Measurements from ENCODE around the gene PPY.
"Not testable (repeated sequence)": the region's sequence is repeated elsewhere in the genome, so short reads cannot be mapped to it uniquely, and the experiment has no call there.

The PPY gene, protein sequence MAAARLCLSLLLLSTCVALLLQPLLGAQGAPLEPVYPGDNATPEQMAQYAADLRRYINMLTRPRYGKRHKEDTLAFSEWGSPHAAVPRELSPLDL

DNA sequence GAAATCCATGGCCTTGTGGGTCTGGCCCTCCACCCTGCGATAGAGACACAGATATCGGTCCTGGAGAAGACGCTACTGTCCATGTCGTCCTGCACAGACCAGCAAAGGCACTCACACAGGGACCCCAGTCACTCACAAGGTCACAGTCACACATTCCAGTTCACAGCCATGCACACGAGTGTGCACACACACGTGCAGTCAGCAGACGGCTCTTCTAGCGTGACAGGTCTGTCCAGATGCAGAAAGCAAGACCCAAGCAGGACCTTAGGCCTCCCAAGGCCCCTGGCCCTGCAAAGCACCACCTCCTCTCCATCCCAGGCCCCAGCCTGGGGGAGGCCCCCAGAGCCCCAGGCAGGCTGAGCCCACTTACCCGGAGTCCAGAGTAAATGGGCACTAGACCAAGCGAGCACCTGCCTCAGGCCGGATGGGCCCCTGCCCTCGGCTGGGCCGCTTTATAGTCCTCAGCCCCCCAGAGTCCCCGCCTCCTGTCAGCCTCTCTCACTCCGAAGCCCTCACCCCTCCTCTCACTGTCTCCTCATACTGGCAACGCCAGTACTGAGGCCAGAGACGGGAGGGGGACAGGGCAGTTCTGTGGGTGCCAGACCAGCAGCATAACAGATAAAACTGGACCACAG is at the start of gene PPY:
Gene PPY, minus strand, starts transcription at position 426 of the 635 bp plus-strand sequence. CDS start 822 bp downstream, outside the sequence.
- no peak for DNase-seq (ENCODE audit: low read depth)

GRCh38 chr17:43988301-43988700 is 46.0 kb upstream of the PPY start:
- DNase-seq (ENCODE audit: low read depth), result no peak

DNA sequence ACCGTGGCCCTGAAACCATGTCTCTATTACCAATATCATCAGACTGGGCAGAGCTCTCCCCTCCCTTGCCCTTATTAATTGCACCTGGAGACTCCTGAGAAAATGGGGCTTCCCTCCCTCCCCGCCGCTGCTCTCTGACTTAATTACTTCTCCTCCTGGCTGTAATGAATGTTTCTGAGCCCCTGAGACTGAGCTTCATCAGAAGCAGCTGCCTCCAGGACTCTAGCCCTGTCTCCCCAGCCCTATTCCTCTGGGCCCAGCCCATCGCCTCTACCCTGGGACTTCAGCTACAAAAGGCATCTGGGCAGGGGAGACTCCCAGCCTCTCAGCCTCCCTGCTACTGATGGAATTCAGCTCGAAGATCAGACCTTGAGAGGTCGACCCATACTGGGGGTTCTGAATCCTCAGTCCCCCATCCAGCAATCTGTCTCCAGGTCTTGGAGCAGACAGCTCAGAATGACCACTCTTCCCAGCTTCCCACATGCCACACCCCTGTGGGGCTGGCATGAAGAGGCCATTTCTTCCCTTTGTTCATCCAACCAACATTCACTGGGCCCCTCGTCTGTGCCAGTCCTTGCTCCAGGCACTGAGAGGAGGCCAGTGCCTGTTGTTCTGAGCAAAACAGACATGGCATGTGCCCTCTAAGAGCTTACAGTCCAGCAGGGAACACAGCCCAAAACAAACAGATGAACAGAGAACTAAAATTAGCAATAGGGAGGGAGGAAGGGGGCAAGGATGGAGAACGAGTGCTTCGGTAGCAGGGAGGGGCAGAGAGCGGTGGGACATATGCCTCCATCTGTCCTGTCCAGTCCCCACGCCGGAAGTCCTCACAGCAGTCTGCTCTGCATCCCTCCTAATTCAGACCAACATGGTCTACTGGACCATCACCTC is 45.1 kb upstream of the PPY start:
- DNase-seq (ENCODE audit: low read depth), result no peak

GRCh38 chr17:43986225-43986981 is 44.1 kb upstream of the PPY start:
- no peak for DNase-seq (ENCODE audit: low read depth)

GRCh38 chr17:43984521-43984920 is 42.2 kb upstream of the PPY start:
- DNase-seq (ENCODE audit: low read depth), result no peak

GRCh38 chr17:43983515-43984411 is 41.5 kb upstream of the PPY start:
- no peak for DNase-seq (ENCODE audit: low read depth)

- no peak for DNase-seq (ENCODE audit: low read depth)
Observed at GRCh38 chr17:43983196-43983514, 40.9 kb upstream of the PPY start.

DNA sequence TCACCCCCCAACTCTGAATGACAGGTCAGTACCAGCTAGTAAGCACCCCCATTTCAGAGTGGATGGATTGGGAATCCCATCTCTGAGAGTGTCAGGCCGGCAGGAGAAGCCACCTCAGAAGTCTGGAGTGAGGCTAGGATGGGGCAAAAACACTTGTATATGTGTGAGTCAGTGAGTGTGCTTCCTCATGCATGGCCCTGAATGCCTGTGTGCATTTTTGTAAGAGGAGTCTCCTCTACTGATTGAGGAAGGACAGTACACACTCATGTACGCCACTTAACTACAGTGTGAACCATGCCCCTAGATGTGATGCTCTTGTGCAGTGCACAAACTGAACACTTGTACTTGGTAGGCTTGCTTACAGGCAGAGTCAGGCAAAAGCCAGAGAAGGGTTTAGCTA is 39.9 kb upstream of the PPY start:
- DNase-seq (ENCODE audit: low read depth), result no peak

- no peak for DNase-seq (ENCODE audit: low read depth)
Observed at GRCh38 chr17:43979671-43980070, 37.4 kb upstream of the PPY start.

DNA sequence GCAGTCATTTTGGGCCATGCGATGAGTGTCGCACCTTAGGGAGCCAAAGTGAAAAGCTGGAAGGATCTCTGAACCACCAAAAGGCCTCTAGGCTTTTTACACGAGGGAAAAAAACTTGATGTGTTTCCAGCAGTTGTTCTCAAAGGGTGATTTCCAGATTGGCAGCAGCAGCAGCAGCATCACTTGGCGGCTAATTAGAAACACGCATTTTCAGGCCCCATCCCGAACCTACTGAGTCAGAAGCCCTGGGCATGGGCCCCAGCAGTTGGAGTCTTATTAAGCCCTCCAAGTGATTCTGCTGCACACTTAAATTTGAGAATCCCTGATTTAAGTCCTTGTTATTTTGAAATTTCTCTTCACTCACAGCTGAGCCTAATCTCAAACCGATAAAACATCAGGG is 36.7 kb upstream of the PPY start:
- DNase-seq (ENCODE audit: low read depth), result no peak

GRCh38 chr17:43978078-43978477 is 35.8 kb upstream of the PPY start:
- DNase-seq (ENCODE audit: low read depth), result no peak

- DNase-seq (ENCODE audit: low read depth), result no peak
Observed at GRCh38 chr17:43976963-43977837, 34.9 kb upstream of the PPY start.

DNA sequence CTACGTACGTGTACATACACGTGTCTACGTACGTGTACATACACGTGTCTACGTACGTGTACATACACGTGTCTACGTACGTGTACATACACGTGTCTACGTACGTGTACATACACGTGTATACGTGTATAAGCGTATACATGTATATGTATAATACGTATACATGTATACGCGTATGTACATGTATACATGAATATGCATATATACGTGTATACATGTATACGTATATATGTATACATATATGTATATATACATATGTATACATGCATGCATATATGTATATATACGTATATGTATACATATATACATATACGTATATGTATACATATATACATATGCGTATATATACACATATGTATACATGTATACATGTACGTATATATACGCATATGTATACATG is 33.6 kb upstream of the PPY start:
- DNase-seq (ENCODE audit: low read depth), result no peak

DNA sequence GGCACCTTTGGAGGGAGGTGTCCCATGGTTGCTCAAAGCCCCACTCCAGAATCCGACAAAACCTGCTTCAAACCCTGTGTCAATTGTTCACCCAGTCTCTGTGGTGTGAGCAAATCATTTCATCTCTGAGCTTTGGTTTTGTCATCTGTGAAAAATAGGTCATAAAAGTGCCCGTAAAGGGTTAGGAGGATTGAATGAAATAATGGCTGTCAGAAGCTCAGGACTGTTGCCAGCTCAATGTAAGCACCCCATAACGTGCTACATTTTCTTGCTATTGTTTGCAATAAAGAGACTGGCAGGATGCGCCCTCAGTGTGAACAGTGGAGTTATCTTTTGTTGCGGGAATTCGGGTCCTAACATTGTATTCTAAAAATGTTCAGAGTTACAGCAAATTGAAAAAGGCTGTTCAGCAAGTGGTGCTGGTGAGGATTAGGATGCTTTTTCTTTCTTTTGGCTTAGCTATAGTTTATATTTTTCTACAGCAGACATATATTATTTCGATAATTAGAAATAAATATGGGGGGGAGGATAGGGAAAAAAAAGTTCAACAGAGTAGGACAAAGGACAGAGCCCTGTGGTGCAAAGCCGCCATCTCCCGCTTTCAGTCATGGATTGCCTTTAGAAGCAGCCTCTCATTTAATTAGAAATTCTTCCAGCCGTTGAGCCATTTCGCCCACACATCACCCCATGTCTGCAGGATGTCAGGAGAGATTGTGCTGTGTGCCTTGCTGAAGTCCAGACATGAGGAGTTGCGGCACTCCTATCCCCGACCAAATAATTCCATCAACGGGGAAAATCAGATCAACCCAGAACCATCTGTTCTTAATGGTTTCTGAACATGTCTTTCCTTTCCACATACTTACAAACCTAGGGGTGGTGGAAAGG is 32.3 kb upstream of the PPY start:
- DNase-seq (ENCODE audit: low read depth), result no peak

- DNase-seq (ENCODE audit: low read depth), result not testable (repeated sequence)
Observed at GRCh38 chr17:43972444-43973212, 30.4 kb upstream of the PPY start.

GRCh38 chr17:43971436-43971835 is 29.2 kb upstream of the PPY start:
- not testable (repeated sequence) for DNase-seq (ENCODE audit: low read depth)

GRCh38 chr17:43970366-43970765 is 28.1 kb upstream of the PPY start:
- no peak for DNase-seq (ENCODE audit: low read depth)

DNA sequence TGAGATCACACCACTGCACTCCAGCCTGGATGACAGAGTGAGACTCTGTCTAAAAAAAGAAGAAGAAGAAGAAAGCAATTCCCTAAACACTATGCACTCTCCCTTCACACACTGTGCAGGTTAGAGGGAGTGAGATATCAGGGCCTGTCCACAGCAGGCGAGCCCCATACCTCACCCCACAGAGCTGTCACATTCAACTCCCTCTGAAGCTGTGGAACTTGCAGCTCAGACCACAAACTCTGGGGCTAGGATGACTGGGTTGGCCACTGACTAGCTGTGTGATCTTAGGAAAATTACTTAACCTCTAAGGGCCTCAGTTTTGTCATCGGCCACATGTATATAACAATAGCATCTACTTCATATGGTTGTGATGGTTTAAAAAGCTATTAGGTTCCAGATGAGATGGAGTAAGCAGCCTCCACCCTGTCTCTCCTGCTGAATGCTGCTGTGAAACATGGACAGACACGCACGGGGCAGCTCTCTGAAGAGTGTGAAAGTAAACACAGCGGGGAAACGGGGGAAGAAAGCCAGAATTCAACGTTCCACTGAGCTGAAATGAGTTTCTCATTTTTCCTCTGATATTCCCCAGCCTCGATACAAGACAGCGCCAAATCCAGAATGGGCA is 25.1 kb upstream of the PPY start:
- no peak for DNase-seq (ENCODE audit: low read depth)
